GM18909 (cell line): Measurements from ENCODE around the gene PPM1A.

Experiments used
- ATAC-seq: cut with Tn5 transposase; IDR thresholded peaks from one replicate; pipeline ENCODE4 v1.9.1; 2021; ENCODE audit warnings: mild to moderate bottlenecking; ENCODE audit not compliant: unreplicated experiment, poor library complexity

The PPM1A gene

GRCh38 chr14:60248697-60249318, at the start of gene PPM1A:
Gene PPM1A, plus strand, starts transcription at chr14:60249221. Its CDS starts 33,483 bp downstream, at chr14:60282704.
- peak; percentile 75 for ATAC-seq

- ATAC-seq, result no peak
These were observed 49.7 kb upstream of the PPM1A start for GRCh38 chr14:60199321-60199720.

- ATAC-seq, result peak; percentile 84
These were observed 44.7 kb upstream of the PPM1A start for GRCh38 chr14:60204104-60204842.

- peak; percentile 59 for ATAC-seq
These were observed 43.9 kb upstream of the PPM1A start for GRCh38 chr14:60204843-60205774.

- no peak for ATAC-seq
These were observed 42.8 kb upstream of the PPM1A start for GRCh38 chr14:60206249-60206670.

- ATAC-seq, result no peak
These were observed 42.0 kb upstream of the PPM1A start for GRCh38 chr14:60206837-60207533.

GRCh38 chr14:60210703-60211102, 38.3 kb upstream of the PPM1A start:
- ATAC-seq, result no peak

- ATAC-seq, result no peak
These were observed 37.9 kb upstream of the PPM1A start for GRCh38 chr14:60211153-60211552.

- peak; percentile 94 for ATAC-seq
These were observed 36.3 kb upstream of the PPM1A start for GRCh38 chr14:60212503-60213371.

- no peak for ATAC-seq
These were observed 35.0 kb upstream of the PPM1A start for GRCh38 chr14:60214003-60214402.

GRCh38 chr14:60214415-60215126, 34.5 kb upstream of the PPM1A start:
- ATAC-seq, result no peak

- no peak for ATAC-seq
These were observed 33.9 kb upstream of the PPM1A start for GRCh38 chr14:60215127-60215444.

- no peak for ATAC-seq
These were observed 33.3 kb upstream of the PPM1A start for GRCh38 chr14:60215520-60216420.

- no peak for ATAC-seq
These were observed 31.3 kb upstream of the PPM1A start for GRCh38 chr14:60217713-60218112.

- ATAC-seq, result peak; percentile 69
These were observed 28.9 kb upstream of the PPM1A start for GRCh38 chr14:60220084-60220483.

- no peak for ATAC-seq
These were observed 28.1 kb upstream of the PPM1A start for GRCh38 chr14:60220917-60221316.

- ATAC-seq, result no peak
These were observed 27.6 kb upstream of the PPM1A start for GRCh38 chr14:60221457-60221856.

GRCh38 chr14:60222820-60223219, 26.2 kb upstream of the PPM1A start:
- ATAC-seq, result no peak
